Mesenteric fat pad (tissue), 1 donor: ENCODE results near the gene RAB5IF. TPM values are rescaled to one million over a fixed set of nuclear protein-coding genes. Genes with fewer than 3 reads are reported as not detected.
"Not testable (repeated sequence)": the region's sequence is repeated elsewhere in the genome, so short reads cannot be mapped to it uniquely, and the experiment has no call there.

ENCODE experiments used
- DNase-seq: peaks from one replicate; pipeline ENCODE4 v3.0.0-alpha.2; 2020; ENCODE audit warnings: low spot score
- long read RNA-seq: library from polyadenylated mRNA; unstranded; transcript quantifications from one replicate; pipeline ENCODE4 v2.0.0, GENCODE V29; 2020
- total RNA-seq: library from RNA; stranded (reverse); fragmentation: NEBNext Ultra II Directional; extraction: Animal tissue kit (Norgen Biotek cat#: 25700); gene quantifications from one replicate; pipeline ENCODE4 v1.2.1, GENCODE V29; 2021
- donor health status: DM: yes; HTN: yes; CAD: no.

RAB5IF gene
- total RNA-seq, result 109 TPM
- long read RNA-seq, transcript RAB5IF-202 (4 exons, 1,114 nt), result major isoform, 45 of 59 reads
- long read RNA-seq, partial matches to known transcripts, result 0 of 59 reads
- long read RNA-seq, other reads (novel, unspliced or antisense), result 9 of 59 reads

- DNase-seq, result peak; percentile 100
These were observed at the start of gene RAB5IF for GRCh38 chr20:36605399-36606157. Gene RAB5IF, plus strand, starts transcription at chr20:36605779. Its CDS starts 173 bp downstream, at chr20:36605952.

DNA sequence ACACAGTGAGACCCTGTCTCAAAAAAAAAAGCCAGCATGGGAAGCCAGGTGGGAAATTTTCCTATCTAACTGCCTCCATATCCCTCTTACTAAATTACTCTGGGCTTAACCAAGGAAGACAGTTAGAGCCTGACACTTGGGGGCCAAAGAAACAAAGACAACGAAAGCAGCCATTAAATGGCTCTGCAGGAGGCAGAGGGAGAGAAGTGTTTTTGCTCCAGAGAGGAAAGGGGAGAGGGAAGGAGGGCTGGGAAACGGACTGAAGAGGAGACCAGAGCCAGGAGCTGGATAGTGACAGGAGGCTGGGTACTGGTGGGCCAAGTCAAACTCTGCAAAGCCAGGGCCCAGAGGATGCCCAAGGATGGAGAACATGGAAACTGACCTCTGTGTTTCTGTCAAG lies 42.9 kb upstream of the RAB5IF start:
- no peak for DNase-seq

DNA sequence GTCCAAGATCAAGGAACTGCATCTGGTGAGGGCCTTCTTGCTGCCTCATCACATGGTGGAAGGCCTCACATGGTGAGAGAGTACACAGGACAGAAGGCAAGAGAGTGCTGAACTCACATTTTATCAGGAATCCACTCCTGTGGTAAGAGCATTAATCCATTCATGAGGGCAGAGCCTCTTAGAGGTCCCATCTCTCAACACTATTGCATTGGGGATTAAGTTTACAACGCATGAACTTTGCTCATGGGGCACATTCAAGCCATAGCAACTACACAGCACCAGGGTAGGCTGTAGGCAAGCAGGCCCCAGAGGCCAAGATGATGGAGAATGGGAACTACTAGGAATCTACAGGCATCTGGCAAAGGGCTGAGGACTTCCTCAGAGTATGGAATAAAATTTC lies 42.2 kb upstream of the RAB5IF start:
- DNase-seq, result no peak

- not testable (repeated sequence) for DNase-seq
These were observed 41.4 kb upstream of the RAB5IF start for GRCh38 chr20:36564078-36564725.

DNA sequence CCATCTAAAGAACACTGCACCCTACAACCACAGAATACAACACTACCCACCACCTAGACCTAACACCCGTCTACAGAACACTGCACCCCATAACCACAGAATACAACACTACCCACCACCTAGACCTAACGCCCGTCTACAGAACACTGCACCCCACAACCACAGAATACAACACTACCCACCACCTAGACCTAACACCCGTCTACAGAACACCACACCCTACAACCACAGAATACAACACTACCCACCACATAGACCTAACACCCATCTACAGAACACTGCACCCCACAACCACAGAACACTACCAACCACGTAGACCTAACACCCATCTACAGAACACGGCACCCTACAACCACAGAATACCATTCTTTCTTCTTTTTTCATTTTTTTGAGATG lies 40.9 kb upstream of the RAB5IF start:
- DNase-seq, result not testable (repeated sequence)

GRCh38 chr20:36565520-36565919 lies 40.1 kb upstream of the RAB5IF start:
- DNase-seq, result no peak

DNA sequence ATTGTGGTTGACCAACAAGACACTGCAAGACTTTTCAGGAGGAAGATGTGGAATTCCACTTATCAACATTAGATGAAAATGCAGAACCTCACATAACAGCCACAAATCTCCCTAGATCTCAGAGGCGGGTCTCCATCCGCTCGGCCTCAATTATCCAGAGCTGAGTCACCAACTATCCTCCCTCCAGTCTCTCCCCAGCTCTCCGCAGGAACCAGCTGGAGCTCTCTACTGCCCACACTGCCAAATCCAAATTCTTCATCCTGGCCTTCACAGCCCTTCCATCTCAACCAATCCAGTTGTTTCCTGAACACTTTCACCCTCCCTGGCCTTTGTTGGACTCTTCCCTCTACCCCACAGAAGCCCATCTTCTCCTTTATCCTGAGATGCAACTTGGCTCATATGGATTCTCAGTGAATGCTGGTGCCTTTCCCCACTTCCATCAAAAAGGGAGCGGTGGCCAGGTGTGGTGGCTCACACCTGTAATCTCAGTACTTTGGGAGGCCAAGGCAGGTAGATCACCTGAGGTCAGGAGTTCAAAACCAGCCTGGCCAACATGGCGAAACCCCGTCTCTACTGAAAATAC lies 35.6 kb upstream of the RAB5IF start:
- DNase-seq, result no peak

DNA sequence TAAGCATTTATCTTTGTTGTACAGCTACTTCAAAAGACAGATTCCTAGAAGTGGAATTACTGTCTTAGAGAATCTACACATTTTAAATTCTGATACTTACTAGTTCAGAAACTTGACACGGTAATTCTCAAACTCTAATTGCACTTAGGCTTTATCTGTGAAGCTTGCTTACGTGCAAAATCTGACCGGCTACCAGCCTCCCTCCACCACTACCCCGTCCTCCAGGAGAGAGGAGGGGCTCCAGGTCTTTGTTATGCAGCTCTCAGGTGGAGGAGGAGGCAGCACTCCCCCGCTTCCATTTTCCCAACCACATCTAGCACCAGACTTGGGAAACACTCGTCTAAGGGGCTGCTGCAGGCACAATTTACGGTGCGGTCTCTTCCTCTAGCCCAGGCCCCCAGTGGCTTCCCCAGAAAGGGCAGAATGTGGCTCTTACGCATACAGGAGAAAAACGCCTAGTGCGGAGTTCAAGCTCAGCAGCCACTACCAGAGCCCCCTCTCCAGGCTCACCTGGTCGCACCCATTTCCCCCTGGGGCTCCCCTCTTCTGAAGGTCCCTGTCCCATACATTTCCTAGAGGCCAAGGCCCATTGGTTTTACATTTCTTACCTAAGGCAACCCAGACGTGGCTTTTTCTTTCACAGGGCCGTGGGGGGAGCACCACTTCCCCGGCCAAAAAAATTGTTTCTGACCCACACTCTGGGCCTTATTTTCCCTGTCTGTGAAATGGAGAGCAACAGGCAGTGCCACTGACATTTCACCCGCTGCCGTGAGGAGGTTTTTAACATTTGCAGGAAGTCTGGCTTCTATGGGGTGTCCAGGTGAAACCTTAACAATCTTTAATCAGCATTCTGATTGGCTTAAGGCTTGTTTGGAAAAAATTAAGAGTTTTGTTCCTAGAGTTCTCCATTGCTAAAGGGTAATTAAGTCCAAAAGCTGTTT lies 33.7 kb upstream of the RAB5IF start:
- no peak for DNase-seq

GRCh38 chr20:36572701-36573102 lies 32.9 kb upstream of the RAB5IF start:
- DNase-seq, result no peak

GRCh38 chr20:36573103-36573797 lies 32.3 kb upstream of the RAB5IF start, which contains the start of gene TGIF2:
Gene TGIF2, plus strand, starts transcription at chr20:36573597. Its CDS starts 5,178 bp downstream, at chr20:36578775.
- no peak for DNase-seq

DNA sequence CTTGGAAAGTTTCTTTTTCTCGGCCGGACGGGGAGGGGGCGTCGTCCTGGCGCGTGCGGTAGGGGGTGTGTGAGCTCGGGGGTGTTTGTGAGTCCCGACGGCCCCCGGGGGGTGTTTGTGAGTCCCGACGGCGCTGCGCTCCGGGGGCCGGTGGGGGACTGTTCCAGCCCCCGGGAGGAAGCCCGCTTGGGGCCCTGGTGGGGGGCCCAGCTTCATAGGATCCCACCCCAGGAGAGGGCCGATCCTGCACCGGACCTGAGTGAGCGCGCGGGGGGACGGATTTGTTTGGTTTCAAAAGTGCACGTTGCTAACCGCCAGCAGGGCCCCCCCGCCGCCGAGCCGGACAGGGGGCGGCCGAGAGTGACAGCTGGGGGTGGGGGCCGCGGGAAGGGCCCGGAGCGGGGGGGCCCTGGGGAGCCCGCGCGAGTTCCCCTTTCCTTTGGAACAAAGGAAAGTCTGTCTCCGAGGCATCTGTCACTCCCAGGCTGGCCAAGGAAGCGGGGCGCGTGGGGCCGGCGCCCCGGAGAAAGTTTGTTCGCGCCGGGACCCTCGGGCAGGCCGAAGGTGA lies 31.7 kb upstream of the RAB5IF start:
- no peak for DNase-seq

DNA sequence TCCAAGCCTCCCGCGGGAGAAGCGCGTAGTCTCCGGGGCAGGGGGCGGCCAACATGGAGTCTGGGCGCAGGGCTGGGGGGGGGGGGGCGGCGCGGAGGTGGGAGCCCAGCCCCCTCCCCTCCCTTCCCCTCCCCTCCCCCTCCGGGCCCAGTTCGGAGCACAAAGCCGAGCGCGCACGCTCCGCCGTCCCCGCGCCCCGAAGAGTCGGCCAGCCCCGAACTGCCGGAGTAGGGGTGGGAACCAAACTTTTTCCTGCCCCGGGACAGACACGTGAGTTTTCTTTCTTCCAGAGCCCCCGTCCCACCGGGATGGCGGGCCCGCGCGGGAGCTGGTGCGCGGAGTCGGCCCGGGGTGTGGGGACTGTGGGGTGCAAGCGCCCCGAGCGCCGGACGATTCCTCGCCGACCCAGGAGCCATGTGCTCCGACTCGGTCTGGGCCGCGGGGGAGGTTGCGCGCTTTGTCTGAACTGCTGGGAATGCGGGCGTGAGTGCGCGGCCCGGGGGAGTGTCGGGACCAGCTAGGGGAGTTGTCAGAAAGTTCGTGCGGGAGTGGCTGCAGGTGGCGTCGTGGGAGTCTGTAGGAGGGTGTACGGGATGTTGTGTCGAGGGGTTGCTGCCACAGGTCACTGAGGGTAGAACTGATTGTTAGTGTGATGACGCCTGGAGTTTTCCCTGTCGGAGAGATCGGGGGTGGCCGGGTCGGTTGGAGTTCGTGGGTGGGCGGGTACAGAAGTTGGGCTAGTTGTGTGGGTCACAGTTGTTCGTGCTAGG lies 31.0 kb upstream of the RAB5IF start:
- no peak for DNase-seq

- DNase-seq, result no peak
These were observed 29.5 kb upstream of the RAB5IF start for GRCh38 chr20:36576081-36576445.

DNA sequence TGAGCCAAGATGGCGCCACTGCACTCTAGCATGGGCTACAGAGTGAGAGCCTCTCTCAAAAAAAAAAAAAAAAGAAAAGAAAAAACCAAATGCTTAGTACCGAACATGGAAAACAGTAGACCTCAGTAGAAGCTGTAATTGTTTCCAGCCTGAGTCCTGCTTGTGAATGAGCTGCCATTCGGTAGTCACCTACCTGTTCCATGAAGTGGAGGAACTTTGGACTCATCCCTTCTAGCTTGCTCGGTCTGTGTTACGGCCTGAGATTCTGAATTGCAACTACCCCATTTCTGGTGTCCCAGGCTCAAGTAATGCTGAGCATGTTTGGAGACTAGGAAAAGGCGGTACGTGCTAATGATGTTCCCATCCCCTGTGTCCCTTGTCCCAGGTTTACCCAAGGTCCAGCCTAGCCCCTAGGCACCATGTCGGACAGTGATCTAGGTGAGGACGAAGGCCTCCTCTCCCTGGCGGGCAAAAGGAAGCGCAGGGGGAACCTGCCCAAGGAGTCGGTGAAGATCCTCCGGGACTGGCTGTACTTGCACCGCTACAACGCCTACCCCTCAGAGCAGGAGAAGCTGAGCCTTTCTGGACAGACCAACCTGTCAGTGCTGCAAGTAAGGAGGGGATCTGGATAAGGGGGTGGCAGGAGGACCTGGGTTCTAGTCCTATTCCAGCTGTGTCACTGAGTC lies 27.1 kb upstream of the RAB5IF start:
- no peak for DNase-seq

DNA sequence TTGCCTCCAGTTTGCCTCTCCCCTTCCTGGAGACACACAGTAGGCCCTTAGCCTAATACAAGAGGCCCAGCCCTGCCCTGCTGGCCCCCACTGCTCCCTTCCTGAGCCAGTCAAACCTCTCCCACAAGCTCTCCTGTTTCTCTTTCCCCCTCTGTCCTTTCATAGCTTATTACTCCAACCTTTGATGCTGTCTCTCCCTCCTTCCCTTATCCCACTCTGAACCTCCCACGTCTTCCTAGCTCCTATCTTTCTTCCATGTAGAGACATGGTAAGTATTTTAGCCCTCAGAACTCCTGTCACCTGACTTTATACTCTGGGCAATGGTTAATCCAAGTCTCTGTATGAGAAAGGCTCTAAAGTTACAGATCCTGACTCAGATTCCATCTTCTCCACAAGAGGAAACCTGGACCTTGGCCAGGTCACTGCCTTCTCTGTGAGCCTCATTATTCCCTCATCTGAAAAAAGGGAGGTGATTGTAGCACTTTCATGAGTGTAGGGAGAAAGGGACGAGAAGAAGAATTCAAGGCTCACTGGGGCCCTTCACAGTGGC lies 25.5 kb upstream of the RAB5IF start:
- no peak for DNase-seq

DNA sequence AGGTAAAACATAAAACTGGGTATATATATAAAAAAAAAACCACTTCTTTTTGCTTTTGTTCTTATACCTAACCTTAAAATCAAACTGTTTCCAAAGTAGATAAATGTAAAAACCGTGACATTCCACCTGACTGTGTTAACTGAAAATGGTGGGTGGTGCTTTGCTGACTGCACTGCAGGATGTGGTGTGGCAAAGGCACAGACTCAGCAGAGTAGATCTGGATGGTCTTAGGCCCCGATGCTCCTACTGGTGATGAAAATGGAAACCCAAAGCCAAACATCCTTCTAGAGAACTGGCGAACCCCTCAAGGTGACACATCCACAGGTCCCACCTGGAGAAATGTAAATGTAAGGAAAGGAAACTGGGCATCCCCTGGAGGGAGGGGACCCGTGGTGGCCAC lies 23.3 kb upstream of the RAB5IF start:
- DNase-seq, result no peak

DNA sequence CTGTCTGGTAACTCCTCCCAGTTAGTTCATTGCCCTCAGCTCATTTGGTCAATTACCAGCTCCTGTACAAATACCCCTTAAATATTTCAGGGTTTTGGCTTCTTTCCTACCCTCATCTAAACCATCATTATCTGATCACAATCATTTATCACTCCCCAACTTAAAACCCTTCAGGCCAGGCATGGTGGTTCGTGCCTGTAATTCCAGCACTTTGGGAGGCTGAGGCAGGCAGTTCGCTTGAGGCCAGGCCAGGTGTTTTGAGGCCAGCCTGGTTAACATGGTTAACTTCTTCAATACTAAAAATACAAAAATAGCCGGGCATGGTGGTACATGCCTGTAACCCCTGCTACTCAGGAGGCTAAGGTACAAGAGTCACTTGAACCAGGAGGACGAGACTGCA lies 22.8 kb upstream of the RAB5IF start:
- no peak for DNase-seq

- no peak for DNase-seq
These were observed 21.5 kb upstream of the RAB5IF start for GRCh38 chr20:36584018-36584481.
